Right atrium auricular region (tissue), 2 donors: ENCODE data around the gene TCF20. TPM values are rescaled to one million over a fixed set of nuclear protein-coding genes. Genes with fewer than 3 reads are reported as not detected.

Experiments used
- DNase-seq: peaks from one replicate; pipeline ENCODE4 v3.0.0-alpha.2; 2019; ENCODE audit warnings: low spot score
- H3K27ac ChIP-seq, 2 donors: fragments of 200-600 bp; sonication (generic); 1 replicate in 1 of 2; 2 replicates in 1 of 2; pipeline ENCODE4 v1.5.1; 2016 to 2019
- H3K27me3 ChIP-seq, 2 donors: fragments of 200-600 bp; sonication (generic); one replicate each; pipeline versions ENCODE4 v1.5.1 to v1.6.0; 2017 to 2019
- H3K36me3 ChIP-seq: fragments of 200-600 bp; sonication (generic); one replicate; pipeline ENCODE4 v1.5.1; 2016
- H3K4me1 ChIP-seq, 2 donors: fragments of 200-600 bp; sonication (generic); one replicate each; pipeline versions ENCODE4 v1.5.1 to v1.6.0; 2017 to 2019
- H3K4me3 ChIP-seq, 2 donors: fragments of 200-600 bp; sonication (generic); 1 replicate in 1 of 2; 2 replicates in 1 of 2; pipeline ENCODE4 v1.5.1; 2017 to 2019; ENCODE audit warnings: mild to moderate bottlenecking in 1 of 2, moderate library complexity in 1 of 2
- H3K9me3 ChIP-seq, 2 donors: fragments of 200-600 bp; sonication (generic); one replicate each; pipeline ENCODE4 v1.5.1; 2019
- total RNA-seq, 2 donors: library from RNA; depleted of rRNA; stranded (reverse); fragments of >200 nt; gene quantifications; one replicate each; pipeline ENCODE4 v1.1.0, GENCODE V29; 2016
- TF ChIP-seq, protein P1 (sequence below), 2 donors: fragments of 200-600 bp; sonication (generic); IDR thresholded peaks; one replicate each; pipeline ENCODE4 v1.5.1; 2019; ENCODE audit warnings: antibody characterized with exemption in 2 of 2

Gene TCF20
- total RNA-seq, 2 donors from 2014 or later: 13.6 to 15.5 TPM

- Histone ChIP-seq H3K36me3 (no peaks in the 10 kb centered on the region), H3K27me3 (no peaks in the 10 kb centered on the region), H3K4me1 (peaks cover 0 to 15% of the 10 kb centered on the region in 2 donors), H3K27ac (no peak overlapping the region), H3K4me3 (no peak overlapping the region), H3K9me3 (no peaks in the 10 kb centered on the region)
- TF ChIP-seq, protein P1, sequence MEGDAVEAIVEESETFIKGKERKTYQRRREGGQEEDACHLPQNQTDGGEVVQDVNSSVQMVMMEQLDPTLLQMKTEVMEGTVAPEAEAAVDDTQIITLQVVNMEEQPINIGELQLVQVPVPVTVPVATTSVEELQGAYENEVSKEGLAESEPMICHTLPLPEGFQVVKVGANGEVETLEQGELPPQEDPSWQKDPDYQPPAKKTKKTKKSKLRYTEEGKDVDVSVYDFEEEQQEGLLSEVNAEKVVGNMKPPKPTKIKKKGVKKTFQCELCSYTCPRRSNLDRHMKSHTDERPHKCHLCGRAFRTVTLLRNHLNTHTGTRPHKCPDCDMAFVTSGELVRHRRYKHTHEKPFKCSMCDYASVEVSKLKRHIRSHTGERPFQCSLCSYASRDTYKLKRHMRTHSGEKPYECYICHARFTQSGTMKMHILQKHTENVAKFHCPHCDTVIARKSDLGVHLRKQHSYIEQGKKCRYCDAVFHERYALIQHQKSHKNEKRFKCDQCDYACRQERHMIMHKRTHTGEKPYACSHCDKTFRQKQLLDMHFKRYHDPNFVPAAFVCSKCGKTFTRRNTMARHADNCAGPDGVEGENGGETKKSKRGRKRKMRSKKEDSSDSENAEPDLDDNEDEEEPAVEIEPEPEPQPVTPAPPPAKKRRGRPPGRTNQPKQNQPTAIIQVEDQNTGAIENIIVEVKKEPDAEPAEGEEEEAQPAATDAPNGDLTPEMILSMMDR (IDR thresholded peaks at IDR 0.05): no peak
- DNase-seq: no peak
Measured at GRCh38 chr22:42303396-42304323, 33.2 kb upstream of the TCF20 start.

DNA sequence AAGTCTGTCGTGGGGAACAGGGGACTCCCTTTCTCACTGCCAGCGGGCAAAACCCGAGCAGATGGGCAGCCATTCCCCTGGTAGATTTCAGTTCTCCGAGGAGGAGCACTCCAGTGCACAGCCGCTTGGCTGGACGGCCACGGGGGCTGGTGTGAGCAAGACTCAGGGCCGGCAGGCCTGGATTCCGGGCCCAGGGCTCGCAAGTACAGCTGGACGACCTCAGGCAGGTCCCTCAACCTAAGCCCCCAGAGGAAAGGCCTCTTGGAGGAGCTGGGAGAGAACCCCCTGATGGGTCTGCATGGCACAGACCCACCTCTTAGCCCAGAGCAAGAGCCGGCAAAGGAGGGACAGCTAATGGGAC is 31.3 kb upstream of the TCF20 start:
- no peaks in the 10 kb centered on the region for H3K27me3 ChIP-seq
- TF ChIP-seq, protein P1 (IDR thresholded peaks at IDR 0.05): no peak
- H3K36me3 ChIP-seq: no peaks in the 10 kb centered on the region

DNA sequence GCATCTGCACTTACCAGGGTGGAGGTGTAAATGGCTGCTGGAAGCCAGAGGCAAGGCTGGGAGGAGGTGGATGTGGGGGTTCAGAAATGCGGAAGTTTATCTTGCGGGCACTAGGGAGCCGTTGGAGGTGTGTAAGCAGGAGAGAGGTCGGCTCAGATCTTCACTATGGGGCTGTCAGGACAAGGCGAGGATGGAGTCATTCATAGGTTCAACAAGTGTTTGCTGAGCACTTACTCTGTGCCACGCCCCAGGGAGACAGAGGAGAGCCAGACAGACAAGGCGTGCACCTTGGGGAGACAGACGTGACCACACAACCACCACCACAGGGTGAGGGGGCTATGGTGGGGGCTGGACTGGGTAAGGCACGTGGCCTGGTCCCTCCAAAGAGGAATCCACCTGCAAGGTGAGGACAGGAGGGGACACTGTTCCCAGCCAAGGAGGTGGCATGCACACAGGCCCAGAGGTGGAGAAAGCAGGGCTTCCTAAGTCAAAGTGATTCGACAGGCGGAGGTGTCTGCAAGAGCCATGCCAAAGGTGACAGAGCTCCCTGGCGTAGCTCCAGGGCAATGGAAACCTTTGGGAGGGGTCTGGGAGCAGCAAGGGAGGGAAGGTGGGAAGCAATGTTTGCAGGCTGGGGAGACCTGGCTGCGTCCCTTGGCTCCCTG is 30.8 kb upstream of the TCF20 start:
- Histone ChIP-seq H3K36me3 (no peaks in the 10 kb centered on the region), H3K9me3 (no peaks in the 10 kb centered on the region), H3K27me3 (no peaks in the 10 kb centered on the region), H3K4me3 (no peak overlapping the region), H3K4me1 (peaks cover 0 to 23% of the 10 kb centered on the region in 2 donors), H3K27ac (no peak overlapping the region)
- TF ChIP-seq, protein P1 (IDR thresholded peaks at IDR 0.05): no peak
- DNase-seq: no peak

More for the DNA sequence above, 31.3 kb upstream of the TCF20 start:
- no peak for DNase-seq
- Histone ChIP-seq H3K4me3 (no peak overlapping the region), H3K9me3 (no peaks in the 10 kb centered on the region), H3K4me1 (peaks cover 0 to 18% of the 10 kb centered on the region in 2 donors), H3K27ac (no peak overlapping the region)

- H3K4me3 ChIP-seq: no peak overlapping the region
- H3K36me3 ChIP-seq: no peaks in the 10 kb centered on the region
- no peaks in the 10 kb centered on the region for H3K9me3 ChIP-seq
- no peak overlapping the region for H3K27ac ChIP-seq
- TF ChIP-seq, protein P1 (IDR thresholded peaks at IDR 0.05): no peak
- H3K27me3 ChIP-seq: no peaks in the 10 kb centered on the region
- peaks cover 0 to 25% of the 10 kb centered on the region in 2 donors for H3K4me1 ChIP-seq
- no peak for DNase-seq
Measured at GRCh38 chr22:42300259-42301076, 30.0 kb upstream of the TCF20 start.

DNA sequence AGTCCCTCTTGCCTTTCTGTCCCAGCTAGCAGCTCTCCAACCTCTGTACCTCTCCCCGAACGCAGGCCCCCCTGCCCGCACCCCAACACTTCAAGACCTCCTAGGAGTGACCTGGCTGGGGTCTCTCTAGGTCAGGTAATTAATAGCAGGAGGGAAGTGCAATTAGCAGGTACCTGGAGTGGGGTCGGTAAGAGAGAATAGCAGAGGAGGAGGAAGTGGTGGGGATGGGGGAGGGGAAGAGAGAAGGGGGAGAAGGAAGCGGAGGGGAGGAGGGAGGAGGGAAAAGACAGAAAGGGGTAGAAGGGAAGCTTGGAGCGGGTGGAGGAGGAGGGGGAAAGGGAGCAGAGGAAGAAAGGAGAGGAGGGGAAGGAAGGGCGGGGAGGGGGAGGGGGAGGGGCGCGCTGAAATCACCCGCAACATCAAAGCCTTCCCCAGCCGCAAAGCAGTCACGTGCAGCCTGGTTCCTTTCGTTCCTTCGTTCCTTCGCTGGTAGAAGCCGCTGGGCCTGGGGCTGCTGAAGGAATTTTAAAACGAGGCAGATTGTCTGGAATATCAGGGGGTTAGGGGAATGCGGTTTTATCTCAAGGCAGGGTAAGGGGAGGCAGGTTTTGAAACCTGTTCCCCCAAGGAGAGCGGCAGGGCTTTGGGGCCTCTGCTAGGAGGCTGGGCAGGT is 29.3 kb upstream of the TCF20 start:
- no peaks in the 10 kb centered on the region for H3K27me3 ChIP-seq
- peaks cover 0 to 25% of the 10 kb centered on the region in 2 donors for H3K4me1 ChIP-seq
- no peak for DNase-seq
- no peak overlapping the region for H3K4me3 ChIP-seq
- TF ChIP-seq, protein P1 (IDR thresholded peaks at IDR 0.05): no peak
- H3K27ac ChIP-seq: no peak overlapping the region
- no peaks in the 10 kb centered on the region for H3K9me3 ChIP-seq
- no peaks in the 10 kb centered on the region for H3K36me3 ChIP-seq
